BLaER1 treated with 17β-estradiol and CSF1 and Interleukin-3, amounts not matched to agents 10 nM and 100 nM (cell line): ENCODE measurements around the gene CREB5.
A peak's percentile ranks its signal among the peaks of the same experiment; 100 is the strongest.

ENCODE experiments used
- H3K27ac ChIP-seq, 11 experiments: shearing (Covaris generic); formaldehyde crosslinking; 2 replicates each; pipeline ENCODE4 v1.8.1; 2022
- H3K27me3 ChIP-seq, 11 experiments: shearing (Covaris generic); formaldehyde crosslinking; 2 replicates each; pipeline ENCODE4 v1.8.1; 2022
- H3K36me3 ChIP-seq, 11 experiments: shearing (Covaris generic); formaldehyde crosslinking; 2 replicates each; pipeline ENCODE4 v1.8.1; 2022
- H3K4me1 ChIP-seq, 10 experiments: shearing (Covaris generic); formaldehyde crosslinking; 2 replicates each; pipeline ENCODE4 v1.8.1; 2022
- H3K4me2 ChIP-seq, 11 experiments: shearing (Covaris generic); formaldehyde crosslinking; 2 replicates each; pipeline ENCODE4 v1.8.1; 2022
- H3K4me3 ChIP-seq, 10 experiments: shearing (Covaris generic); formaldehyde crosslinking; 2 replicates each; pipeline ENCODE4 v1.8.1; 2022
- H3K9ac ChIP-seq, 11 experiments: shearing (Covaris generic); formaldehyde crosslinking; 2 replicates each; pipeline ENCODE4 v1.8.1; 2022
- H3K9me3 ChIP-seq, 11 experiments: shearing (Covaris generic); formaldehyde crosslinking; replicated peaks in 1 of 11; 2 replicates each; pipeline ENCODE4 v1.8.1; 2022
- H4K20me1 ChIP-seq, 11 experiments: shearing (Covaris generic); formaldehyde crosslinking; 2 replicates each; pipeline ENCODE4 v1.8.1; 2022
- Cebpa-rat ChIP-seq, 11 experiments: shearing (Covaris generic); IDR thresholded peaks; 2 replicates each; pipeline ENCODE4 v1.8.1; 2022

Gene CREB5

GRCh38 chr7:28381466-28381865 is 30.9 kb upstream of the CREB5 start:
- Histone ChIP-seq H3K27ac (no peak overlapping the region), H3K27me3 (no peaks in the 10 kb centered on the region), H3K4me3 (no peak overlapping the region), H3K36me3 (no peaks in the 10 kb centered on the region), H4K20me1 (no peaks in the 10 kb centered on the region), H3K4me1 (no peaks in the 10 kb centered on the region), H3K9ac (no peak overlapping the region), H3K9me3 (peaks cover 0 to 3% (median 0%) of the 10 kb centered on the region in 11 experiments; a peak in 2 of 22 replicates), H3K4me2 (no peak overlapping the region)
- no peak for TF ChIP-seq Cebpa-rat (IDR thresholded peaks at IDR 0.05)

- Histone ChIP-seq H3K4me3 (no peak overlapping the region), H4K20me1 (no peaks in the 10 kb centered on the region), H3K4me2 (no peak overlapping the region), H3K27me3 (no peaks in the 10 kb centered on the region), H3K4me1 (no peaks in the 10 kb centered on the region), H3K27ac (no peak overlapping the region), H3K9me3 (peaks cover 0 to 3% (median 0%) of the 10 kb centered on the region in 11 experiments; a peak in 2 of 22 replicates), H3K36me3 (no peaks in the 10 kb centered on the region), H3K9ac (no peak overlapping the region)
- TF ChIP-seq Cebpa-rat (IDR thresholded peaks at IDR 0.05): no peak
These were observed 30.2 kb upstream of the CREB5 start for GRCh38 chr7:28382144-28382543.

- no peak overlapping the region for H3K4me2 ChIP-seq
- no peak overlapping the region for H3K9ac ChIP-seq
- H3K4me1 ChIP-seq: no peaks in the 10 kb centered on the region
- no peaks in the 10 kb centered on the region for H3K36me3 ChIP-seq
- H3K9me3 ChIP-seq: peaks cover 0 to 3% (median 0%) of the 10 kb centered on the region in 11 experiments; a peak in 2 of 22 replicates
- no peak overlapping the region for H3K4me3 ChIP-seq
- TF ChIP-seq Cebpa-rat (IDR thresholded peaks at IDR 0.05): no peak
- H3K27ac ChIP-seq: no peak overlapping the region
- H4K20me1 ChIP-seq: no peaks in the 10 kb centered on the region
- no peaks in the 10 kb centered on the region for H3K27me3 ChIP-seq
These were observed 28.3 kb upstream of the CREB5 start for GRCh38 chr7:28383975-28384374.

- H3K9me3 ChIP-seq: peaks cover 0 to 16% (median 6%) of the 10 kb centered on the region in 11 experiments; a peak in 9 of 22 replicates
- H3K9ac ChIP-seq: no peak overlapping the region
- no peak overlapping the region for H3K4me3 ChIP-seq
- no peaks in the 10 kb centered on the region for H4K20me1 ChIP-seq
- H3K36me3 ChIP-seq: no peaks in the 10 kb centered on the region
- H3K27me3 ChIP-seq: no peaks in the 10 kb centered on the region
- H3K4me2 ChIP-seq: peak overlapping the region in 4 of 11 experiments; percentile 1 to 46 (median 17); a peak in 5 of 22 replicates
- H3K27ac ChIP-seq: no peak overlapping the region
- H3K4me1 ChIP-seq: peaks cover 0 to 4% (median 0%) of the 10 kb centered on the region in 10 experiments; a peak in 2 of 20 replicates
- no peak for TF ChIP-seq Cebpa-rat (IDR thresholded peaks at IDR 0.05)
These were observed 22.6 kb upstream of the CREB5 start for GRCh38 chr7:28389504-28390395.

GRCh38 chr7:28390426-28390825 is 21.9 kb upstream of the CREB5 start:
- Histone ChIP-seq H3K27ac (no peak overlapping the region), H3K4me2 (no peak overlapping the region), H3K36me3 (no peaks in the 10 kb centered on the region), H3K27me3 (no peaks in the 10 kb centered on the region), H3K4me1 (peaks cover 0 to 4% (median 0%) of the 10 kb centered on the region in 10 experiments; a peak in 2 of 20 replicates), H3K9me3 (peaks cover 0 to 16% (median 6%) of the 10 kb centered on the region in 11 experiments; a peak in 9 of 22 replicates), H3K4me3 (no peak overlapping the region), H4K20me1 (no peaks in the 10 kb centered on the region), H3K9ac (no peak overlapping the region)
- no peak for TF ChIP-seq Cebpa-rat (IDR thresholded peaks at IDR 0.05)

GRCh38 chr7:28392289-28392688 is 20.0 kb upstream of the CREB5 start:
- no peak overlapping the region for H3K27ac ChIP-seq
- no peak for TF ChIP-seq Cebpa-rat (IDR thresholded peaks at IDR 0.05)
- peaks cover 0 to 4% (median 0%) of the 10 kb centered on the region in 10 experiments; a peak in 2 of 20 replicates for H3K4me1 ChIP-seq
- H3K4me2 ChIP-seq: no peak overlapping the region
- no peak overlapping the region for H3K4me3 ChIP-seq
- no peaks in the 10 kb centered on the region for H4K20me1 ChIP-seq
- H3K27me3 ChIP-seq: no peaks in the 10 kb centered on the region
- no peaks in the 10 kb centered on the region for H3K36me3 ChIP-seq
- H3K9me3 ChIP-seq: peaks cover 0 to 16% (median 6%) of the 10 kb centered on the region in 11 experiments; a peak in 9 of 22 replicates
- no peak overlapping the region for H3K9ac ChIP-seq

- Histone ChIP-seq H3K27me3 (no peaks in the 10 kb centered on the region), H3K27ac (no peak overlapping the region), H3K4me1 (no peaks in the 10 kb centered on the region), H4K20me1 (no peaks in the 10 kb centered on the region), H3K36me3 (no peaks in the 10 kb centered on the region), H3K4me2 (no peak overlapping the region), H3K9me3 (peaks cover 0 to 16% (median 6%) of the 10 kb centered on the region in 11 experiments; a peak in 9 of 22 replicates), H3K9ac (no peak overlapping the region), H3K4me3 (no peak overlapping the region)
- TF ChIP-seq Cebpa-rat (IDR thresholded peaks at IDR 0.05): no peak
These were observed 16.9 kb upstream of the CREB5 start for GRCh38 chr7:28395404-28395803.

GRCh38 chr7:28395831-28396230 is 16.5 kb upstream of the CREB5 start:
- Histone ChIP-seq H3K4me2 (no peak overlapping the region), H4K20me1 (no peaks in the 10 kb centered on the region), H3K4me1 (no peaks in the 10 kb centered on the region), H3K9ac (no peak overlapping the region), H3K36me3 (no peaks in the 10 kb centered on the region), H3K27me3 (no peaks in the 10 kb centered on the region), H3K4me3 (no peak overlapping the region), H3K9me3 (peaks cover 0 to 16% (median 6%) of the 10 kb centered on the region in 11 experiments; a peak in 9 of 22 replicates), H3K27ac (no peak overlapping the region)
- no peak for TF ChIP-seq Cebpa-rat (IDR thresholded peaks at IDR 0.05)

- H3K4me2 ChIP-seq: no peak overlapping the region
- no peak overlapping the region for H3K27ac ChIP-seq
- H3K36me3 ChIP-seq: no peaks in the 10 kb centered on the region
- no peak overlapping the region for H3K9ac ChIP-seq
- TF ChIP-seq Cebpa-rat (IDR thresholded peaks at IDR 0.05): no peak
- no peaks in the 10 kb centered on the region for H3K4me1 ChIP-seq
- peaks cover 0 to 16% (median 6%) of the 10 kb centered on the region in 11 experiments; a peak in 9 of 22 replicates for H3K9me3 ChIP-seq
- H4K20me1 ChIP-seq: no peaks in the 10 kb centered on the region
- H3K27me3 ChIP-seq: no peaks in the 10 kb centered on the region
- no peak overlapping the region for H3K4me3 ChIP-seq
These were observed 15.2 kb upstream of the CREB5 start for GRCh38 chr7:28397141-28397540.
